Left renal cortex interstitium (tissue), 4 donors: ENCODE measurements around the gene CCDC8. TPM values are rescaled to one million over a fixed set of nuclear protein-coding genes. Genes with fewer than 3 reads are reported as not detected.
"Not testable (repeated sequence)": the region's sequence is repeated elsewhere in the genome, so short reads cannot be mapped to it uniquely, and the experiment has no call there.

Experiments
- DNase-seq, 4 donors: peaks; one replicate each; pipeline ENCODE4 v3.0.0-alpha.2; 2013; ENCODE audit warnings: low read depth in 4 of 4, low spot score in 2 of 4, missing footprints in 1 of 4
- polyA plus RNA-seq, 4 donors: library from polyadenylated mRNA; unstranded; fragments of 120-200 nt; gene quantifications; one replicate each; pipeline ENCODE4 v1.2.1, GENCODE V29; 2013; ENCODE audit not compliant: insufficient read length in 4 of 4

CCDC8 gene
- polyA plus RNA-seq, 4 donors: 52.0 to 76.4 (median 60.9) TPM

DNA sequence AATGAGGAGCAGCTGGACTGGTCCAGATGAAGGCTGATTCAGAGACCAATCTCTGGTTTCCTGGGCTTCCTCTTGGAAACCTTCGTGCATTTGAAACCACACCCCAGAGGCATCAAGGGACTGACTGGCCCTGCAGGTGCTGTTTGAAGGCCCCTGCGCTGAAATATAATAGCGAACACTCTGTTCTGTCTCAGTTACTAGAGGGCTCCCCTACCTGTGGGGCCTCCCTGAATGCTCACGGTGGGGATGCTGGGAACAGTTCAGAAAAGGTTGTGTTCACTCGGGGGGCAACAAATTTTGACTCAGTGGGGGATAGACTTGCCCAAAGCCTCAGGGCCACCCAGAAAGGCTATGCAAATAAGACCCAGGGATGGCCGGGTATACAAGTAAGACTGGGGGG lies 6.4 kb downstream of the CCDC8 start:
- no peak for DNase-seq

DNA sequence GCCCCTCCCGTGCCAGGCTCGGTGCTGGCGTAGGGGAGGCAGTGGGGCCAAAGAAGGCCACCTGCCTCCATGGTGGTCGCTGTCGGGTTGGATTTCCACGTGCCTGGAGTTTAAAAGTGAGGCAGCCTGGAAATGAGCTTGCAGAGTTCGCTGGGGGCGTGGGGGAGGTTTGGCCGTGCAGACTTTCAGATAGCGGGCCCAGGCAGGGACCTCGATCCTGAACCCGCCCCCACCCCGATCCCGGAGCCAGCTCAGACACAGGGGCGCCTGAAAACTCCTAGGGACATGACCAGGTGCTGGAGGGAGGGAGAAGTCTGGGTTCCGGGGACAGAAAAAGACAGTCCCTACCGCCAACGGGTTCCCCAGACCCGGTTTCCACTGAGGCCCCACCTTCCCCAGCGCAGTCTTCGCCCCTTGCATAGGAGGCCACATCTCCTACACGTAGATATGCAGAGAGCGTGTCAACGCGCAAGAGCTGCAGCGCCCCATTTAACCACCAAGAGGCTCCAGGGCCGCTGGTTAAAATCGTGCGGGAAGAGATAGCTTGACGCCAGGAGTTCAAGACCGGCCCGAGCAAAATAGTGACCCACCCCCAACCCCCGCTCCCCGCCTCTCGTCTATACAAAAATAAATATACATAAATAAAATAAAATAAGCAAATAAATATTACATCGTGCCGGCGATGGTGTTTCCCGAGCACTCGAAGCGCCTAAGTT lies 8.5 kb downstream of the CCDC8 start:
- no peak for DNase-seq

DNA sequence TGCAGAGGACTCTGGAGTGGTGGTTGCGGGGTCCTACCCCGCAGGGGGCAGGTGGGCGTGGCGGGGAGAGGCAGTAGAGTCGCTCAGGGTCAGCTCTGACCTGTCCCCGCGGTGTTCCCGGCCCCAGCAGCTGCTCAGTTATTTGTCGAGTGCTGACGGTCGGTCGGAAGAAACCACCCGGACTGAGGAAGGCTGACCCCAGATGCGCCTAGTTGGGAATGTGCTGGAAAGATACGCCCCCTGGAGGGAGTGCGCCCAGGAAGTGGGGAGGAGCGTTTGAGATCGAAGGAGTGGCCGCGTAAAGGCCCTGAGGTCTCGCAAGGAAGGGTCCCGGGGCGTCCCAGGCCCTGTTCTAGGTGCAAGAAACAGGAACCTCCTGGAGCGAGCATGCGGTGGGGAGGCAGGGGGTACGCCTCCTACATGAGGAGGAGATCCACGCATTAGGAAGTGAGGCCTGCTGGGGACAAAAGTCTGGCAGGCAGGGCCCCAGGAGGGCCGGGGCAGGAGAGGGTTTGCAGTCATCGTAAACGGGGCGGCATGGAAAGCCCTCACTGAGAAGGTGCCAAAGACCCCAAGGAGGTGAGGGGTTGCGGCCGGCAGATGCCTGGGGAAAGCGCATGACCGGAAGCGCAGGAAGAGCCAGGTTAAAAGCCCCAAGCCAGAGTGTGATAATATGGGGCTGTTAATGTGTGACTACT lies 9.2 kb downstream of the CCDC8 start:
- peak in 1 of 4 donors; percentile 62 for DNase-seq

DNA sequence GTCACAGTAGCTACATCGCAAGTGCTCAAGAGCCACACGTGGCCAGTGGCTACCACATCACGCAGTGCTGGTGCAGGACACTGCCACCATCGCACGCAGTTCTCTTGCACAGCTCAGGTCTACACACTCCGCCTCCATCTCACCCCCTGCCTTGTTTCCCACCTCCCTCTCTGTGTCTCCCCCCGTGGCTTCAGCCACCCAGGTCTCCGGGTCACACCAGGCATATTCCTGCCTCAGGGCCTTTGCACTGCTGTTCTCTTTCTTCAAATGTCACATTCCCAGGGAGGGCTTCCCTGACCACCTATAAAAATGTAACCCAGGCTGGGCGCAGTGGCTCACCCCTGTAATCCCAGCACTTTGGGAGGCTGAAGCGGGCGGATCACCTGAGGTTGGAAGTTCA lies 10.6 kb downstream of the CCDC8 start:
- DNase-seq: no peak

DNA sequence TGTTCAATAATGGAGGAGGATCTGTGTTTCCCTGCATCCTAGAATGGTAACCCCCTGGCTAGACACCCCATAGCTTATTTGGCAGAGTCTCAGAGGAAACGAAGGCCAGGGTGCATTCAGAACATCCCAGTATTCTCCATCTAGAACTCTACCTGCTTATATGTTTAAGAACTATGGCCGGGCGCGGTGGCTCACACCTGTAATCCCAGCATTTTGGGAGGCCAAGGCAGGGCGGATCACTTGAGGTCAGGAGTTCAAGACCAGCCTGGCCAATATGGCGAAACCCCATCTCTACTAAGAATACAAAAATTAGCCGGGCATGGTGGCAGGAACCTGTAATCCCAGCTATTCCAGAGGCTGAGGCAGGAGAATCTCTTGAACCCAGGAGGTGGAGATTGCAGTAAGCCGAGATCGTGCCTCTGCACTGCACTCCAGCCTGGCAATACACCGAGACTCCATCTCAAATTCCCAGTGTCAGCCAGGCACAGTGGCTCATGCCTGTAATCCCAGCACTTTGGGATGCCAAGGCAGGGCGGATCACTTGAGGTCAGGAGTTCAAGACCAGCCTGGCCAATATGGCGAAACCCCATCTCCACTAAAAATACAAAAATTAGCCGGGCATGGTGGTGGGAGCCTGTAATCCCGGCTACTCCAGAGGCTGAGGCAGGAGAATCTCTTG lies 15.4 kb downstream of the CCDC8 start:
- not testable (repeated sequence) for DNase-seq

DNA sequence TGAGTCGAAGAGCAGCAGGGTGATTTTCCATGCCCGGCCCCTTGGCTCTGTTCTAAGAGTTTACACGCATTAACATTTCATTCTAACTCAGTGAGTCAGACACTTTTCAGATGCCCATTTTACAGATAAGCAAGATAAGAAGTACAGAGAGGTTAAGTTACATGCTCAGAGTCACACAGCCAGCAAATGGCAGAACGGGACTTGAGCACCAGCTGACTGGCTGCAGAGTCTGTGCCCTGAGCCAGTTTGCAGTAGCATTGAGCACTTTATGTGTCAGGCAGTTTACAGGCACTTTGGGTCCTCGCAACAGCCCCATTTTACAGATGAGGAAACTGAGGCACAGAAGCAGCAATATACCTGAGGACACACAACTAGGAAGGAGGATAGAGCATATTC lies 19.0 kb downstream of the CCDC8 start:
- DNase-seq: no peak

DNA sequence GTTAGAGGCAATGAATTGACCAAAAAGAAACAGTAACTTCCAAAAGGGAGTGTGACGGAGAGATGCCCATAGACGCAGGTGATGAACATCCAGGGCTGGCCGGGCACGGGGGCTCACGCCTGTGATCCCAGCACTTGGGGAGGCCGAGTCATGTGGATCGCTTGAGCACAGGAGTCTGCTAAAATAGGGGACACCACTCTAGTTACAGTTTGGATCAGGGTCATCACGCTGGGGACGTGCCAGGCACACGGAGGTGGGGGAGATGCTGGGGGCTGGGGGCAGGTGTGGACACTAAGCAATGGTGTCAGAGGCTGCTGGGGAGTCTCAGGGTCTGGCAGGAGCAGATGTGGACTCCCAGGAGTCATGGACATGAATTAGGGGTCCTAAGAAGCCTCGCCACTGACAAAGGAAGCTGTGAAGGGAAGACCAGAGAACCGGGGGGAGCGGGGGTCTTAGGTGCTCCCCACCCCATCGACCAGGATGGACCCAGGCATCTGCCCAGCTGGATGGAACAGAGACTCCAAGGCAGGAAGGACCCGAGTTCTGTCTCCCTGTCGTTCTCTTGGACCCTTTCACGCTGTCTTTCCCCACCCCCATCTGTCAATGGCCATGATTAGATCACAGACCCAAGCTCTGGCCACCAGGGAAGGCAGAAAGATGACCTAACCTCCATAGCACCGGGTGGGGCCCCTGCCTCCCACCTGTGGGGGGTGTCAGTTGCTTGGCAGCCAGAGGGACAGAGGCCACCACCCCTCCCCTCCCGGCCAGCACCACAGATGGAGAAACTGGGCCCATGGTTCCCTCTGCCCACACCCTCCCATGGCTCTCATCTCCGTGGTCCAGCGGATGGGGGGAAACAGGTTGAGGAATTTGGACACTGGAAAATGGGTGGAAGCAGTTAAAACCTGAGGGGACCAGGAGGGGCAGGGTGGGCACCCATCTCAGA lies 19.6 kb downstream of the CCDC8 start:
- DNase-seq: no peak

DNA sequence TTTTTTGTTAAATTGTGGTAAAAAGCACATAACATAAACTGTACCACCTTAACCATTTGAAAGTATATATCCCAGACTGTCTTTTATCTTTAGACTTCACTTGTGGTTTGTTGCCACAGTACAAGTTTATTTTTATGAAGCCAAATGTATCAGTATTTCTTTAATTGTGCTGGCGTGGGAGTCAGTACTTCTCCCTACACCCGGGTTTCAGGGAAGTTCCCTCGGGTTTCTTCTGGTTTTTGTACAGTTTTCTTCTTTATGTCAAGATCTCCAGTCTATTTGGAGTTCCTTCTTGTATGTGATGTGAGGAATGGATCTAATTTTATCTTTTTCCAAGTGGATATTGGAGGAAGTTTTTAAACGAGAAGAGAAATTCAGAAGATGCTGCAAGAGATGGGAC lies 20.5 kb downstream of the CCDC8 start:
- DNase-seq: no peak

DNA sequence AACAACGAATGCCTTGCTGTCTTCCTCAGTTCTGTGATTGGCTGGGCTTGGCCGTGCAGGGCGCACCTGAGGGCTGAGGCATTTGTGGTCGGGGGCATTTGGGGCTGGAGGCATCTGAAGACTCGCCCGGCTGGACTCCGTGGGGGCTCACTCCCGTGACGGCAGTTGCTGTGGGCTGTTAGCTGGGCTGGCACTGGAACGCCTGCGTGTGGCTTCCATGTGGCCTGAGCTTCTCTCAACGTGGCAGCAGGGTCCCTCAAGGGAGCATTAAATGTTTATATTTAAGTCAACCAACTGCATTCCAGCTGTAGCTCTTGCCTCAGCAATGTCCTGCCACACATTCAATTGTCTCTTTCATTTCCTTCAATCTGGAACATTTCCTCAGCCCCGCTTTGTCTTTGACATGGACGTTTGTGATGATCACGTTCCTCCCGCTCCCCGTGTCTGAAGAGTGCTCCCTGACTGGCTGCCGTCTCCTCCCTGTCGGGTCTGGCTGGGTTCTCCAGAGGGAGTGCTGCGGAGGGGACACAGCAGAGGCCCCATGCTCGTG lies 21.0 kb downstream of the CCDC8 start:
- no peak for DNase-seq

DNA sequence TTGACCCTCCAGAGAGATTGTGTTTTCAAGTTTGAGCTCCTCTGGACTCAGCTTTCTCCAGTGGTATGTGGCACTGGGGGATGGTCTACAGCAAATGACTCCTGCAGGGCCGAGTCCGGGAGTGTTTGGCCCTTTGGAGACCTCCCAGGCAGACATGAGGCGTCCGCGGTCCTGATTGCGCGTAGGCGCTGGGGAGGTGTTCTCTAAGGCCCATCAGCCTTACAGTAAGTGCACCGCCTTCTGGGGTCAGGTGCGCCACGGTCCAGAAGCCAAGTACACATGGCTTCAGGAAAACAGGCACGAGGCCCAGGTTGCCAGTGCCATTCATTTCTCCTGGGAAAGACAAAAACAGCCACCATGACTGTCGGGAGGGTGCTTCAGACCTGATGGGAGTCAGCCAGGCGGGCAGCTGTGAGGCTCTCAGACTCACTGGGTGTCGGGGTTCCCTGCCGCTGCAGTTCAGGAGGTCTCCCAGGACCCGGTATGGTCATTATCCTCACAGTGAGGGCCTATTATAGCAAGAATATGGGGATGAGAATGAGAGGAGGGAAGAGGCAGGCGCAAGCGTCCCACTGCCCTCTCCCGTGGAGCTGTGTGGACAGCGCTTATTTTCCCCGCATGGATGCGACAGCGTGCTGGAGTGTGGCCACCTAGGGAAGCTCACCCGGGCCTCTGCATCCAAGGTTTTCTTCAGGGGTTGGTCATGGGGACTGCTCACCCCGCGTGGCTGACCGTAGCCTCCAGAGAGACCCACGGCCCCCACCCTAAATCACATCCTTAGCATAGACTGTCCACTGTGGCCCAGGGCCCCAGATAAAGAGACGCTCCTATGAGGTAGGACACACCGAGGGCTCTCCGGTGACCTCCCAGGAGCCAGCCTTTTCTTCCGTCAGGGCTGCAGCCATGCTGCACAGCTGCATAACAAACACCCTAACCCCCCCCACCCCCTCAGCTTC lies 21.8 kb downstream of the CCDC8 start:
- DNase-seq: no peak

DNA sequence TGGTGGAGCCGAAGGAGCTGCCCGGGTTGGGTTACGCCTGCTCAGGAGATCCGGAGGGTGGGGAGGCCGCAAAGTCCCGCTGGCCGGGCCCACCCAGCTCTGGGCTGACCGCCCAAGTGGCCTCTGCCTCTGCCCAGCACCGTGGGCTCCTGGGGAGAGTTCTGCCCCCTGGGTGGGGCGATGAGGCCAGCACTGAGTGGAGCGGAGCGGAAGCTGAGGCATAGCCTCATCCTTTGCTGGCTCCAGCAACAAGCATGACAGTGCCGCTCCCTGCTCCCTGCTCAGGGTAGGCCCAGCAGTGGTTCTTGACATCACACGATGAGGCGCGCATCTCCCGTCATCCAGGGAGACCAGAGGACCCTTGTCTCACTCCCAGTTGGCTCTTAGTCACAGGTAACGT lies 22.5 kb downstream of the CCDC8 start:
- no peak for DNase-seq

DNA sequence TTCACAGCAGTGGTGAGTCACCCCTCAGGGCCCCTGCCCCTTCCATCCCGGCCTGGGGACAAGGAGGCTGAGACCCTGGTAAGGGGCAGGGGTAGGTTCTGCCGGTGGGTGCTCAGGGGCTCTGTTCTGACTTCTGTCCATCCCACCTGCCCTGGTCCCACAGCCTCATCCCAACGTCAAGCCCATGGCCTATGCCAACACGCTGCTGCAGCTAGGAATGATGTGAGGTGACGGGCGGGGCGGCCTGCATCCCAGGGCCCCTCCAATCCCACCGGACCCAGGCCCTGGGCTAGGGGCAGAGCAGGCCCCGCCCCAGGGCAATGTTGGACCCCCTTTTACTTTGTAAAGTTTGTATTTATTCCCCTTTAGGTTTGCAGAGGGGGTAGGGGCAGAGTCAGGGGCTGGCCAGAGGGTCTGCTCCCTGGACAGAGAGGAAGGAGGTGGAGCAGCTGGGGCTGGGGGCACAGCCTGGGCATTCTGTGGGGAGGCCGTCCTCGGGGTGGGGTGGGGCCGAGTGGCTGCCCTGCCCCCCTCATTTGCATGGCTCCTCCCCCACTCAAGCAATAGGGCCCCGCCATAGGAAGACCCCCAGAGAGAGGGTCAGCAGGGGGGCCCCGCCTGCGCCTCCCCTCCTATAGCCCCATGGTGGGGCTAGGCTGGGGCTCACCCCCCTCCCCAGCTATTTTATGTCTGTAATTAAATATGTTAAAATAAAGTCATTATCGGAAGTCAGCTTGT lies 23.1 kb downstream of the CCDC8 start:
- DNase-seq: no peak

DNA sequence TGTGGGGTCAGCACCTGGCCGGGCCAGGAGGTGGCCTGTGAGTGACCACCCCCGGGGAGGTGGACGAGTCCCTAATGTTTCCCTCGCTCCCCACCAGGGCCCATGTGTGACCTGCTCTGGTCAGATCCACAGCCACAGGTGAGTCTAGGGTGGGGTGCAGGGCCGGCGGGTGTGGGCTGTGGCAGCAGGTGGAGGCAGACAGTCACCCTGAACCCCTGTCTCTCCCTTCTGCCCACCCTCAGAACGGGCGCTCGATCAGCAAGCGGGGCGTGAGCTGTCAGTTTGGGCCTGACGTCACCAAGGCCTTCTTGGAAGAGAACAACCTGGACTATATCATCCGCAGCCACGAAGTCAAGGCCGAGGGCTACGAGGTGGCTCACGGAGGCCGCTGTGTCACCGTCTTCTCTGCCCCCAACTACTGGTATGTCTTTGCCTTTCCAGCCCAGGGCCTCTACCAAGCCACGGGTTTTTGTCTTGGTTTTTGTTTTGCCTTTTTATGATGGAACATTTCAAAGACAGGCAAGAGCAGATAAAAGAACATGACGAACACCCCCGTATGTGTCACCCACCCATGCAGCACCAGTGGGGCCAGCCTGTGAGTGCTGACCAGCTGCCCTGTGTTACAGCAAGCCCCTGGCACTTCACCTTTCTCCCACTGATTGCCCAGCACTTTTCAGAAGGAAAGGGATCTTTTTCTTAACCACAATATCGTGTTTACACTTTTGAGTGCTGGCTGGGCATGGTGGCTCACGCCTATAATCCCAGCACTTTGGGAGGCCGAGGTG lies 24.9 kb downstream of the CCDC8 start:
- DNase-seq: no peak

DNA sequence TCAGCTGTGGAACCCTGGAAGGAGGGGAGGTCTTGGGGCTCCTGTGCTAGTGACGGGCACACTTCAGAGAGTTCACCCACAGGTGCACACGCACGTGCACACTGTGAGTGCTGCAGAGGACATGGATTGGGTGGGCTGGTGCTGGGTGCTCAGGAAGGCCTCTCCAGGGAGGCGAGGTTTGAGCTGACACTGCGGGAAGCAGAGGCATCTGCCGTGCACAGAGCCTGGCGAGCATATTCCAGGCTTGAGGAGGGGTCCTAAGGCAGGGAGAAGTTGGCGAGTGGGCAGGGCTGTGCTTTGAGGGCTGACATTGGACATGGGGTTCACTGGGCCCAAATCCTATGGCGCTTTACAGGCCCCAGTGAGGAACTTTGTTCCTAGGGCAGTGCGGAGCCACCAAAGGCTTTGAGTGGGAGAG lies 25.6 kb downstream of the CCDC8 start:
- no peak for DNase-seq

DNA sequence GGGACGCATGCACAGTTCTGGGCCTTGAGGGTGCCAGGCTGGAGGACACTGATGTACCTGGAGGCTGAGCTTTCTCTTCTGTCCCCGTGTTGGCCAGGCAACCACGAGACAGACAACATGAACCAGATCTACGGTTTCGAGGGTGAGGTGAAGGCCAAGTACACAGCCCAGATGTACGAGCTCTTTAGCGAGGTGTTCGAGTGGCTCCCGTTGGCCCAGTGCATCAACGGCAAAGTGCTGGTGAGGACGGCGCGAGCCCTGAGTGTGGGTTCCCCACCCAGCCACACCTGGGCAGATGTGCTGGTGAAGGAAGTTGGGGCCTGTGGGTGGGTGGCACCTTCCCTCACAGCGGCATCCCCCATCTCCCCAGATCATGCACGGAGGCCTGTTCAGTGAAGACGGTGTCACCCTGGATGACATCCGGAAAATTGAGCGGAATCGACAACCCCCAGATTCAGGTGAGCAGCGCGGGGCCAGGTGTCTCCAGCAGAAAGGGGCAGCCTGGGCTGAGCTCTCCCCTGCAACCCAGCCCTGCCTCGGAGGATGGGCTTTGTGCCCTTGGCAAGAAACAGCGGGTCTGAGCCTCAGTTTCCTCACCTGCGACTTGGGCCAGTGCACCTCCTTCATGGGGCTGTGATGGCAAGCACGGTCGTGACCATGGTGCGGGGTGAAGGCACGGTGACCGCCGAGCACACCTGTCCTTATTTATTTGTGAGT lies 26.2 kb downstream of the CCDC8 start:
- no peak for DNase-seq

DNA sequence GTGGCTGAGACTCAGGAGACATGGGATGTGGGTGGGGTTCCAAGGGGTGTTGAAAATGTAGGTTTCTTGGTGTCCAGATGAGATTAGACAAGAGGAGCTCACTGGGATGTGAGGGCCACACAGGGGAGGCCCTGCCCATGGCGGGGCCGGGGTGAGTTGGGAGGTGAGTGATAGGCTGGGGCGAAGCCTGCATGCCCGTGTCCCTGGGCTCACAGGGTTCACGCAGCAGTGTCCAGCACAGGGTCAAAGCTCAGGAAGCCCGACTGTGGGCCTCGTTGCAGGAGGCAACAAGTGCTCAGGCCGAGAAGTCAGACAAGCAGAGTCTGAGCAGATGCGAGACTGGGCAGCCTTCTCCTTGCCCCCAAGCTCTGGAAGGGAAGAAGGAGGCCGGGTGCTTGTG lies 27.2 kb downstream of the CCDC8 start:
- no peak for DNase-seq

DNA sequence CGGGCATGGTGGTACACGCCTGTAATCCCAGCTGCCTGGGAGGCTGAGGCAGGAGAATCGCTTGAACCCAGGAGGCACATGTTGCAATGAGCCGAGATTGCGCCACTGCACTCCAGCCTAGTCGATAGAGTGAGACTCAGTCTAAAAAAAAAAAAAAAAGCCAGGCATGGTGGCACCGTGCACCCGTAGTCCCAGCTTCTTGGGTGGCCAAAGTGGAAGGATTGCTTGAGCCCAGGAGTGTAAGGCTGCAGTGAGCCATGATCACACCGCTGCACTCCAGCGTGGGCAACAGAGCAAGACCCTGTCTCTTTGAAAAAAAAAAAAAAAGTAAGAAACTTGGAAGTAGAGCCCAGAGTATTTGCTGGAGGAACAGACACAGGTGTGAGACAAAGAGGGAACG lies 27.7 kb downstream of the CCDC8 start:
- DNase-seq: no peak
